ENCODE measurements around the gene TMEM229A.
A peak's percentile ranks its signal among the peaks of the same experiment; 100 is the strongest.
"Not testable (repeated sequence)": the region's sequence is repeated elsewhere in the genome, so short reads cannot be mapped to it uniquely, and the experiment has no call there.

The TMEM229A gene

DNA sequence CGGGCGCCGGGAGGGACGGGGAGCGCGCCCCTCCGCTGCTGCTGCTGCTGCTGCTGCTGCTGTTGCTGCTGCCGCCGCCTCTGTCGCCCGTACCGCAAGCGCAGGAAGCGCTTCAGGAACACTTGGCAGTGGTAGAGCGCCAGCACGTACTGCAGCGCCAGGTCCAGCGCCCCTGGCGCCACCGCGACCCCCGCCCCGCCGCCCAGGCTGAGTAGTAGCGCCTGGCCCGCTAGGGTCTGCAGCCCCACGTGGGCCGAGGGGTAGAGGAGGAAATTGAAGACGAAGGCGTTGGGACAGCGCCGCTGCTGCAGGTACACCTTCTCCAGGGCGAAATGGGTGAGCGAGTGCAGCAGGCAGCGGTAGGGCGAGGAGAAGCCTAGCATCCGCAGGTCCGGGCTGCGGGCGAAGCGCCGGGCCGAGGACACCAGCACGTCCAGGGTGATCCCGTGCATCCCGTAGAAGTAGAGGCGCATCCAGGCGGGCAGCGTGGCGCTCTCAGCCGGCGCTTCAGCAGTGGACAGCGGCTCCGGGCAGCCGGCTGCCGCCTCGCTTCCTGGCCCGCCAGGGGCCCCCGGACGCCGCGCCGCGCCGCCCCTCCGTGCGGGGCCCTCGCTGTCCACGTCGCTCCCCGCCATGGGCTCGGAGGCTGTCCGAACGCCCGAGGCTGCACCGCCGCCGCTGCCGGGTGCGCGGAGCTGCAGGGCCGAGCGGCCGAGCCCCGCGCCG lies at the start of gene TMEM229A:
TSS of gene TMEM229A (minus strand) at position 699 of the 726 bp plus-strand sequence. CDS start at position 635, 64 bp downstream.
- peak; percentile 49 for DNase-seq (ENCODE audit: low spot score)

DNA sequence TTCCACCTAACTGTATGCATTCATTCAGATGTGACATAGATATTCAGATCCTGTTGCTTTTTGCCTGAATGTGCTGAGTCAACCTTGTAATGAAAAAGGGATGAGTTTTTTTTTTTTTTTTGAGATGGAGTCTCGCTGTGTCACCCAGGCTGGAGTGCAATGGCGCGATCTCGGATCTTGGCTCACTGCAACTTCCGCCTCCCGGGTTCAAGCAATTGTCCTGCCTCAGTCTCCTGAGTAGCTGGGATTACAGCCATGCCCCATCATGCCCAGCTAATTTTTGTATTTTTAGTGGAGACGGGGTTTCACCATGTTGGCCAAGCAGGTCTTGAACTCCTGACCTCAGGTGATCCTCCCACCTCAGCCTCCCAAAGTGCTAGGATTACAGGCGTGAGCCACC lies 49.4 kb upstream of the TMEM229A start:
- not testable (repeated sequence) for DNase-seq (ENCODE audit: low spot score)

- no peak for DNase-seq (ENCODE audit: low spot score)
These were observed 44.7 kb upstream of the TMEM229A start for GRCh38 chr7:124077546-124077945.

GRCh38 chr7:124076841-124077240 lies 44.0 kb upstream of the TMEM229A start:
- no peak for DNase-seq (ENCODE audit: low spot score)

DNA sequence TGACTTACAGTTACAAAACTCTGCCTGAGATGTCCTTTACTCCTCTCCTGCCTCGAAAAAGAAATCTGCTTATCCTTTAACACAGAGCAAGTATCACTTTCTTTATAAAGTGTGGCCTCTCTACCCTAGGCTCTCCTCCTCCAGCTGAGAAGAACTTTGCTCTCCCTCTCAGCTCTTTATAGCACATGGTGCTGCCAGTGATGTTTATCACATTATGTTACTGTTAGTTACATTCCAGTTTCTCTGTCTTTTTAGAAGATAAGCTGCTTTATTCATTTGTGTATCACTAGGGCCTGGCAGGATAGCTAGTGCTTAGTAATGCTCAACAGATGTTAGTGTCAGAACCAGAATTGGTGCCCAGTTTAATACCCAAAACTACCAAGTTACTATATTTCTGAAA lies 41.1 kb upstream of the TMEM229A start:
- no peak for DNase-seq (ENCODE audit: low spot score)

- DNase-seq (ENCODE audit: low spot score) = no peak
These were observed 40.4 kb upstream of the TMEM229A start for GRCh38 chr7:124073310-124073645.

GRCh38 chr7:124072603-124073309 lies 39.9 kb upstream of the TMEM229A start:
- DNase-seq (ENCODE audit: low spot score) = peak; percentile 6

- no peak for DNase-seq (ENCODE audit: low spot score)
These were observed 39.0 kb upstream of the TMEM229A start for GRCh38 chr7:124071843-124072242.

GRCh38 chr7:124062171-124062570 lies 29.3 kb upstream of the TMEM229A start:
- DNase-seq (ENCODE audit: low spot score) = no peak

DNA sequence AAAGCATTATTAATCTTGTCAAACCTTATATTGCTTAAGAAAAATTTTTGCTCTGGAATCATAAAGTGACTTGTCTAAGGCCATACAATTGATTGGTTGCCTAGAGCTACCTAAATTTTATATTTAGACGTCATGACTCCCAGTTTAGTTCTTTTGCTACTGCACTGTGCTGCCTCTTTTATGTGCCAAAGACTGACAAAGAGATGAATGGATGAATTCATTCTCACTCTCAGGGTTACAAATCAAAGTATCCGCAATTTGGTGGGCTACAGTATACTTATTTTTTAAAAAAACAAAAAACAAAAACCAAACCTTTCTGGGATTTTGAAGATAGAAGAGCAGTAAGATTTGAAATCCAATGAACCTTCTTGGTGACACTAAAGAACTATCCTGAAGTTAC lies 27.7 kb upstream of the TMEM229A start:
- DNase-seq (ENCODE audit: low spot score) = no peak

DNA sequence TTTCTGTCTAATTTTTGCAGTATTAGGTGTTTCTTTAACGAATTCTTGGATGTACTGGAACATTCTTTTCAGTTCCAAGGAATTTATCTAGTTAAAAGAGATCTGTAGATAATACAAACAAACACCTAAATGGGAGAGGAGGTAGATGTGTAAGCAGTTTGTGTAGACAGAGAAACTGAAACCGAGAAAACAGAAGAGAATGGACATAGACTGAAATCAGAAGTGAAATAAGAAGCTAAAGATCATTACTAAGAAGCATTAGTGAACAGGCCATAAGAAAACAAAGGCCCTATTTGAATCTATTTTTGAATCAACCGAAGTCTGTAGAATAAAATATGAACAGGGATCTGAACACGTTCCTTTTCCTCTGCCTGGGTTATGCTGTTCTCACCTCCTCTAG lies 26.5 kb upstream of the TMEM229A start:
- no peak for DNase-seq (ENCODE audit: low spot score)

GRCh38 chr7:124058515-124058914 lies 25.6 kb upstream of the TMEM229A start:
- no peak for DNase-seq (ENCODE audit: low spot score)

GRCh38 chr7:124057872-124058271 lies 25.0 kb upstream of the TMEM229A start:
- DNase-seq (ENCODE audit: low spot score) = no peak

GRCh38 chr7:124056234-124056633 lies 23.4 kb upstream of the TMEM229A start:
- DNase-seq (ENCODE audit: low spot score) = no peak

- no peak for DNase-seq (ENCODE audit: low spot score)
These were observed 19.0 kb upstream of the TMEM229A start for GRCh38 chr7:124051681-124052377.

- no peak for DNase-seq (ENCODE audit: low spot score)
These were observed 10.0 kb upstream of the TMEM229A start for GRCh38 chr7:124042826-124043225.

DNA sequence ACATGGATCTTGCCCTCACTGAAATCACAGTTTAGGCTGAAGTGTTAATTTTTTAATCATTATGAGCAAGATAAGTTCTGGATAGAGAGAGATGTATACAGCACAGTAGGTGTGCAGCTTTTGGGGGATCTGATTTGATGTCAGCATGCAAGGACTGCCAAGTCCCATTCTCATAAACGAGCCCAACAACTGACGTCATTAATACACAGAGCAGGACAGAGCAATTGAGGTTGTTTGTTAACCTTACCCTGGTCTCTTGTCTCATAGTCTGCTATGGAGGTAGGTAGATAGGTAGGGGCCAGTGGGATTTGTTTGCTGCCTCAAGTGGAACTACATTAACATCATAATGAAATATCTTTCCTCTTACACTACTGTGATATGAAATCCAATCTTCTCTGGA lies 8.6 kb upstream of the TMEM229A start:
- no peak for DNase-seq (ENCODE audit: low spot score)

GRCh38 chr7:124037902-124038301 lies 5.0 kb upstream of the TMEM229A start:
- DNase-seq (ENCODE audit: low spot score) = not testable (repeated sequence)

- no peak for DNase-seq (ENCODE audit: low spot score)
These were observed 2.8 kb upstream of the TMEM229A start for GRCh38 chr7:124035706-124036105.

- DNase-seq (ENCODE audit: low spot score) = no peak
These were observed 1.9 kb upstream of the TMEM229A start for GRCh38 chr7:124034754-124035100.

DNA sequence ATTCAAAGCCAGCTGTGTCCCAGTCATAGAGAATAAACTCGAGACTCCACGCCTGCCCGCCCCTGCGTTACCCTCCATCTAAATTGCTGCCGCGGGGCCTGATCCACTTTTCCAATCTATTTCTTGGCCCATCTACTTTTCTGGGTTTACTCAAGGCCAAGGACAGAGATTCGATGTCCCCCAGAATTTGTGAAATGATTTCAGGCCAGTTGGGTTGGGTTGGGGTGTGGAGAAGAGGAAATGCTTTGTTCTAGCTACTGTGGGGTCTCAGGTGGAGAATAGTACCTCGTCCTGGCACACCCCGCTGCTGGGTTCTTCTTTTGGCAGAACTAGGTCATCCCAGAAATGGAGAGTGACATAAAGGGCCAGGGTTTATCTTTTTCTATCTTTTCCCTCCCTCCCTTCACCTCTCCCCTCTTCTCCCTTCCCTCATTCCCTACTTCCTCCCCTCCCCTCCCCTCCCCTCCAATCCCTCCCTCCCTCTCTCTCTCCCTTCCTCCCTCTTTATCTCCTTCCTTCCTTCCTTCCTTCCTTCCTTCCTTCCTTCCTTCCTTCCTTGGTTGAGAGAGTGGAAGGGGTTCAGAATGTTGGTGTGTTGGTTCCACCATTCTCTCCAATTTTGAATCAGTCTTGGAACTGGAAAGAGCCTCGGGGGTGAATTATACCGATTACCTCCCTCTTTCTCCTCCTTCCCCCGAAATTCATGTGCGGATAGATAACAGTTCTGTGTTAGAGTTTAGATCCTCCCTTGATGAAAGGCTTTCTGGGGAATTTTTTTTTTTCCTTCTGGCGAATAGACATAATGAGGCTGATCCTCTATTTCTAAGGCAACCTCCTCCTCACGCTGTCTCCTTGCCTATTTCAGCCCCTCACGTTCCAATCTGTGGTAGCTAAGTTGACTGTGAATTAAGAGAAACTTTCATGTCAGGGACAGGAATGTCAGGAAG lies 1.2 kb upstream of the TMEM229A start:
- DNase-seq (ENCODE audit: low spot score) = no peak
